Transverse colon (tissue), 4 donors: ENCODE results near the gene NAT14.
"Not testable (repeated sequence)": the region's sequence is repeated elsewhere in the genome, so short reads cannot be mapped to it uniquely, and the experiment has no call there.

Source experiments
- EP300 ChIP-seq: sonication (generic); formaldehyde crosslinking; IDR thresholded peaks from one replicate; pipeline ENCODE4 v1.6.1; 2017; ENCODE audit warnings: antibody characterized with exemption, low read depth
- POLR2A ChIP-seq: fragments of 450-650 bp; IDR thresholded peaks from one replicate; pipeline ENCODE4 v1.6.1; 2016; ENCODE audit warnings: antibody characterized with exemption, mild to moderate bottlenecking, moderate library complexity
- POLR2AphosphoS5 ChIP-seq, 3 donors: sonication (generic); formaldehyde crosslinking; IDR thresholded peaks; one replicate each; pipeline ENCODE4 v1.6.1; 2016; ENCODE audit warnings: antibody characterized with exemption in 3 of 3
- TF ChIP-seq, protein P1 (sequence below), 5 experiments: fragments of 200-600 bp in 3 of 5; fragments of 450-650 bp in 2 of 5; sonication (generic) in 3 of 5; IDR thresholded peaks; 1 replicate in 2 of 5; 2 replicates in 3 of 5; pipeline ENCODE4 v1.5.1; 2016 to 2017; ENCODE audit warnings: antibody characterized with exemption in 5 of 5, inconsistent platforms in 3 of 5, mild to moderate bottlenecking in 2 of 5, moderate library complexity in 1 of 5

DNA sequence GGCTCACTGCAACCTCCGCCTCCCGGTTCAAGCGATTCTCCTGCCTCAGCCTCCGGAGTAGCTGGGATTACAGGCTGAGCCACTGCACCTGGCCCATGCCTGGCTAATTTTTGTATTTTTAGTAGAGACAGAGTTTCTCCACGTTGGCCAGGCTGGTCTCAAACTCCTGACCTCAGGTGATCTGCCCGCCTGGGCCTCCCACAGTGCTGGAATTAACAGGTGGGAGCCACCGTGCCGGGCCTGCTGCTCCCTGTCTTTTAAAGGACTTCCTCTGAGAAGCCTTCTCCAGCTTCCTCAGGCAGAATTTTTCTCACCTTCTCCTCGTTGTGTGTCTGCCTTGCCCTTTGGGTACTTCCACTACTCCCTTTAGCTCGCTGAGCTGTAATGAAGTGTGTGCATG, 11.8 kb downstream of the NAT14 start:
- TF ChIP-seq, protein P1, sequence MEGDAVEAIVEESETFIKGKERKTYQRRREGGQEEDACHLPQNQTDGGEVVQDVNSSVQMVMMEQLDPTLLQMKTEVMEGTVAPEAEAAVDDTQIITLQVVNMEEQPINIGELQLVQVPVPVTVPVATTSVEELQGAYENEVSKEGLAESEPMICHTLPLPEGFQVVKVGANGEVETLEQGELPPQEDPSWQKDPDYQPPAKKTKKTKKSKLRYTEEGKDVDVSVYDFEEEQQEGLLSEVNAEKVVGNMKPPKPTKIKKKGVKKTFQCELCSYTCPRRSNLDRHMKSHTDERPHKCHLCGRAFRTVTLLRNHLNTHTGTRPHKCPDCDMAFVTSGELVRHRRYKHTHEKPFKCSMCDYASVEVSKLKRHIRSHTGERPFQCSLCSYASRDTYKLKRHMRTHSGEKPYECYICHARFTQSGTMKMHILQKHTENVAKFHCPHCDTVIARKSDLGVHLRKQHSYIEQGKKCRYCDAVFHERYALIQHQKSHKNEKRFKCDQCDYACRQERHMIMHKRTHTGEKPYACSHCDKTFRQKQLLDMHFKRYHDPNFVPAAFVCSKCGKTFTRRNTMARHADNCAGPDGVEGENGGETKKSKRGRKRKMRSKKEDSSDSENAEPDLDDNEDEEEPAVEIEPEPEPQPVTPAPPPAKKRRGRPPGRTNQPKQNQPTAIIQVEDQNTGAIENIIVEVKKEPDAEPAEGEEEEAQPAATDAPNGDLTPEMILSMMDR (IDR thresholded peaks at IDR 0.05), result not testable (repeated sequence)
- not testable (repeated sequence) for TF ChIP-seq EP300; POLR2A; POLR2AphosphoS5 (IDR thresholded peaks at IDR 0.05)
